ENCODE data around the gene HAUS8. TPM values are rescaled to one million over a fixed set of nuclear protein-coding genes. Genes with fewer than 3 reads are reported as not detected.

Gene HAUS8
- total and polyA plus RNA-seq, 9 of the 15 experiments (the other 6 are each of a cell fraction or from before 2014, with no cell fraction given) = 20.5 to 53.2 (median 36.0) TPM

DNA sequence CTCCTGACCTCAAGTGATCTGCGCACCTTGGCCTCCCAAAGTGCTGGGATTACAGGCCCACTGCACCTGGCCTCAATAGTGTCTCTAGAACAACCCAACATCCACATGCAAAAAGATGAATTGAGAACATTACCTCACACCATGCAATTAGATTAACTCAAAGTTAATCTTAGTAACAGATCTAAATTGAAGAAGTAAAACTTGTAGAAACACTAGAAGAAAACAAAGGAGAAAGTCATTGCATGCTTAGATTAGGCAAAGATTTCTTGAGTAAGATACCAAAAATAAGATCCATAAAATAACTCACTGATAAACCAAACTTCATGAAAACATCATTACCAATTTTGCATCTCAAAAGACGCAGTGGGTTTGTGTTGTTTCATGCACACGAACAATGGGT is 51.4 kb downstream of the HAUS8 start:
- no TSS peak for BruUV-seq (replicated peaks)
- no peak overlapping the region for H2AFZ ChIP-seq (ENCODE audit: low read depth, low read length)
- 0% methylated on average over 3 of the region's 3 CpGs for WGBS (ENCODE audit: insufficient coverage, low coverage, missing lambda C conversion rate)
- DNase-seq (ENCODE audit: extremely low read depth in 1 of 4, low spot score in 3 of 4) (no peak), ATAC-seq (no peak), FAIRE-seq (no peak)
- no peaks in the 10 kb centered on the region for H3K9me1 ChIP-seq (ENCODE audit: control insufficient read depth, insufficient read depth, low read length)
- TF ChIP-seq ARHGAP35 (IDR thresholded peaks at IDR 0.05; ENCODE audit: partially characterized antibody) (no peak), PHB2 (IDR thresholded peaks at IDR 0.05; ENCODE audit: low read depth) (no peak), HNRNPH1 (optimal IDR thresholded peaks at IDR 0.05; ENCODE audit: low read depth, low read length) (no peak), ZNF583 (CRISPR knock-in tag; IDR thresholded peaks at IDR 0.05) (peak; percentile 97)
- TF ChIP-seq, protein P1, sequence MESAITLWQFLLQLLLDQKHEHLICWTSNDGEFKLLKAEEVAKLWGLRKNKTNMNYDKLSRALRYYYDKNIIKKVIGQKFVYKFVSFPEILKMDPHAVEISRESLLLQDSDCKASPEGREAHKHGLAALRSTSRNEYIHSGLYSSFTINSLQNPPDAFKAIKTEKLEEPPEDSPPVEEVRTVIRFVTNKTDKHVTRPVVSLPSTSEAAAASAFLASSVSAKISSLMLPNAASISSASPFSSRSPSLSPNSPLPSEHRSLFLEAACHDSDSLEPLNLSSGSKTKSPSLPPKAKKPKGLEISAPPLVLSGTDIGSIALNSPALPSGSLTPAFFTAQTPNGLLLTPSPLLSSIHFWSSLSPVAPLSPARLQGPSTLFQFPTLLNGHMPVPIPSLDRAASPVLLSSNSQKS (CRISPR knock-in tag; IDR thresholded peaks at IDR 0.05) = no peak
- TF ChIP-seq, protein P2, sequence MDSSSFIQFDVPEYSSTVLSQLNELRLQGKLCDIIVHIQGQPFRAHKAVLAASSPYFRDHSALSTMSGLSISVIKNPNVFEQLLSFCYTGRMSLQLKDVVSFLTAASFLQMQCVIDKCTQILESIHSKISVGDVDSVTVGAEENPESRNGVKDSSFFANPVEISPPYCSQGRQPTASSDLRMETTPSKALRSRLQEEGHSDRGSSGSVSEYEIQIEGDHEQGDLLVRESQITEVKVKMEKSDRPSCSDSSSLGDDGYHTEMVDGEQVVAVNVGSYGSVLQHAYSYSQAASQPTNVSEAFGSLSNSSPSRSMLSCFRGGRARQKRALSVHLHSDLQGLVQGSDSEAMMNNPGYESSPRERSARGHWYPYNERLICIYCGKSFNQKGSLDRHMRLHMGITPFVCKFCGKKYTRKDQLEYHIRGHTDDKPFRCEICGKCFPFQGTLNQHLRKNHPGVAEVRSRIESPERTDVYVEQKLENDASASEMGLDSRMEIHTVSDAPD (CRISPR knock-in tag; IDR thresholded peaks at IDR 0.05) = no peak
- H3K4me1 ChIP-seq (replicated peaks in 1 of 2; ENCODE audit: control insufficient read depth in 2 of 2, insufficient read depth in 2 of 2, low read length in 2 of 2) = peaks cover 0 to 3% of the 10 kb centered on the region in 2 experiments; a peak in 2 of 5 replicates
- H3K79me2 ChIP-seq (ENCODE audit: control insufficient read depth, insufficient read depth, low read length) = no peaks in the 10 kb centered on the region
- ChIA-PET POLR2A (no interaction called here), CTCF (ENCODE audit: low intra/inter-chr PET ratio) (no interaction called here)
- H3K27me3 ChIP-seq (ENCODE audit: control insufficient read depth in 2 of 2, insufficient read depth in 2 of 2, low read length in 2 of 2) = peaks cover 18 to 30% of the 10 kb centered on the region in 2 experiments; a peak in 4 of 5 replicates
- H3K36me3 ChIP-seq (ENCODE audit: control insufficient read depth, insufficient read depth, low read length) = no peaks in the 10 kb centered on the region
- H3K9ac ChIP-seq (ENCODE audit: insufficient read depth in 1 of 2, low read depth in 2 of 2, low read length in 2 of 2) = no peak overlapping the region
- no peak overlapping the region for H3K27ac ChIP-seq (ENCODE audit: extremely low read depth, low read depth, low read length)
- H3K4me3 ChIP-seq = no peak overlapping the region
- no peaks in the 10 kb centered on the region for H4K20me1 ChIP-seq (replicated peaks; ENCODE audit: control insufficient read depth, insufficient read depth, low read length)
- in situ Hi-C loops (cut with MboI) (no loop called here), intact Hi-C loops (cut with micrococcal nuclease) (no loop called here)
- peaks cover 2% of the 10 kb centered on the region; the same call in 1 of the 2 replicates for H3K9me3 ChIP-seq (replicated peaks; ENCODE audit: control insufficient read depth, insufficient read depth, low read depth, low read length)
- H3K4me2 ChIP-seq (ENCODE audit: insufficient read depth, low read length) = no peak overlapping the region
